Superior temporal gyrus (tissue), 1 donor: ENCODE measurements around the gene ARL3.
A peak's percentile ranks its signal among the peaks of the same experiment; 100 is the strongest.
"Not testable (repeated sequence)": the region's sequence is repeated elsewhere in the genome, so short reads cannot be mapped to it uniquely, and the experiment has no call there.

ENCODE experiments used
- DNase-seq: peaks from one replicate; pipeline ENCODE4 v3.0.0-alpha.2; 2016; ENCODE audit errors: extremely low spot score

ARL3 gene, protein sequence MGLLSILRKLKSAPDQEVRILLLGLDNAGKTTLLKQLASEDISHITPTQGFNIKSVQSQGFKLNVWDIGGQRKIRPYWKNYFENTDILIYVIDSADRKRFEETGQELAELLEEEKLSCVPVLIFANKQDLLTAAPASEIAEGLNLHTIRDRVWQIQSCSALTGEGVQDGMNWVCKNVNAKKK

DNA sequence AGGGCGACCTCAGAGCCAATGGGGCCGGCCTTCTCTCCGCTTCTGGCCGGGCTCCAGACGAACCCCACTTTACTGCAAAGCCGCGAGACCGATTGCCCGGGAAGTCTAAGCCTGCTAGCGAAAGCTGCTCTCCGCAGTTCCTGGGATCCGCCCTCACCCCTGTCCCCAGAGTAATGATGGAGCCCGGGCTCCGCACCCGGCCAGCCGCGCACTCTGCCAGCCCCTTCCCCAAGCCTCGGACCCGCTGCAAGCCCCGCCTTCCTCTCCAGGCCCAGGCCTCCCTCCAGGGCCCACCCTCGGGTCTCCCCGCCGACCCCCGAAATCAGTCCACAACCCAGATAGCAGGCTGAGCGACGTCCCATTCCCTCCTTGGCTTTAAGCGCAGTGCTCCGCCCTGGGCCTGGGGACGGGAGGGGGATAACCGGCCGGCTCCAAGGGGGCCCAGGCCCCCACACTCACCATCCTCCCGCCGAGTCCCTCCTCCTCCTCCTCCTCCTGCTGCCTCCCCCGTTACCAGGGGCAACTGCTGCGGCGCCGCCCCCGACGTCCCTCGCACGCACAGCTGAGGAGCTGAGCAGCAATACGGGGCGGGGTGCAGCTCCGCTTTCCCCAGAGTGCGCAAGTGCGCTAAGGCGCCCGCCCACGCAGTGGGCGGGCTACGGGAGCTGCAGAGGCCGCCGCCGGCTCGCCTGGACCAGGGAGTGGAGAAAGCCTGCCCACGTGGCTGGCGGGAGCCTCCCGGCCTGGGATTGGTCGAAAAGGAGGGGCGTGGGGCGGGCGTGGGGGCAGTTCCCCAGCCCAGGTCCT lies at the start of gene ARL3:
TSS of gene ARL3 (minus strand) at position 584 of the 807 bp plus-strand sequence. CDS start at position 462, 122 bp downstream.
- peak; percentile 97 for DNase-seq

DNA sequence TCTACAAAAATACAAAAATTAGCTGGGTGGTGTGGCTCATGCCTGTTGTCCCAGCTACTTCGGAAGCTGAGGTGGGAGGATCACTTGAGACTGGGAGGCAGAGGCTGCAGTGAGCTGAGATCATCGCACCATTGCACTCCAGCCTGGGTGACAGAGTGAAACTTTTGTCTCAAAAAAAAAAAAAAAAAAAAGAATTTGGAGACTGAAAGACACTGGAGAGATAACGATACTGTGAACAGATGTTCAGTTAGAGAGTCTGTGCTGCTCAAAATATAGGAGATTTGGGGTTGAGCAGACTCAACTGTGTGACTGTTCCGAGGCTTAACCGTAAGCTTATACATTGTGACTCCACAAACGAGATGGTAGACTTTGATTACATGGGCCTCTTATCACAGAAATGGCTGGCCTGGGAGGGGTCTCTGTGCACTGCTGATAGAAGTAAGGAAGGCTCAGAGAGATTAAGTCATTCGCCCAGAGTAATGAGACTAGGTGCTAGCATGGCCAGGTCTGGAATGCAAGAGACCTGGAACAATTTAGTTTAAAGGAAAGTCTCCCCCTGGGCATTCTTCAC lies 48.9 kb upstream of the ARL3 start:
- DNase-seq: no peak

DNA sequence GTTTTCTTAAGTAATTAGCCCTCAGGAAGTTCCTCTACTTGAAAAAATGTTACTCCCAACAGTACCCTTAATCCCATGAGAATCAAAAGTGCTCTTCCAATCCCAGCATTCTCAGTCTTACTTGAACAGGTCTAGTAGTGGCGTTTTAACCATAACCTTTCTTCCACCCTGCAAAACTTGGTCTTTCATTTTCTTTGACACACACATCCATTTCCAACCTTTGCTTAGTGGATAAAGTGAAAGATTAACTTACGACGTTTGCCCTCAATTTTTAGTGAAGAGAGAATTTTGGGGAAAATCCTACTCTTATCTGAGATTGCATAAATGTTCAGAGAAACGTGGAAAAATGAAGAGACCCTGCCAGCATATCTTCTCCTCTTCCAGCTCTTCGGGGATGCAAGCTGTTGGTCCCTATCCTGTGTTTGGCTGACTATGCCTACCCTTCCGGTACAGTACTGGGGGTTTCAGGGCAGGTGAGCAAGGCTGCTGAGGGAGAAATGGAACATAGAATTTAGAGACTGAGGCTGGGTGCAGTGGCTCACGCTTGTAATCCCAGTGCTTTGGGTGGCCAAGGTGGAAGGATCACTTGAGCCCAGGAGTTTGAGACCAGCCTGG lies 48.3 kb upstream of the ARL3 start:
- no peak for DNase-seq

DNA sequence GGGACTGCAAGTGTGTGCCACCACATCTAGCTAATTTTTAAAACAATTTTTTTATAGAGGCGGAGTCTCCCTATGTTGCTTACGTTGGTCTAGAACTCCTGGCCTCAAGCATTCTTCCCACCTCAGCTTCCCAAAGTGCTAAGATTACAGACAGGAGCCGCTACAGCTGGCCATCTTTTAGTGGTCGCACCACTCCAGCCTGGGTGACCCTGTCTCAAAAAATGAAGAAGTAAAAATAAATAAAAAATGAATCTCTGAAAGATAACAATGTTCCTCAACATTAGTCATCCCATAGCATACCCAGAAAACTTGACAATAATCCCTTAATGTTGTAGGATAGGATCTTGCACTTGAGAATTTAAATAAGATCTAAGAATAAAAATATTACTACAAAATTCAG lies 47.8 kb upstream of the ARL3 start:
- no peak for DNase-seq

DNA sequence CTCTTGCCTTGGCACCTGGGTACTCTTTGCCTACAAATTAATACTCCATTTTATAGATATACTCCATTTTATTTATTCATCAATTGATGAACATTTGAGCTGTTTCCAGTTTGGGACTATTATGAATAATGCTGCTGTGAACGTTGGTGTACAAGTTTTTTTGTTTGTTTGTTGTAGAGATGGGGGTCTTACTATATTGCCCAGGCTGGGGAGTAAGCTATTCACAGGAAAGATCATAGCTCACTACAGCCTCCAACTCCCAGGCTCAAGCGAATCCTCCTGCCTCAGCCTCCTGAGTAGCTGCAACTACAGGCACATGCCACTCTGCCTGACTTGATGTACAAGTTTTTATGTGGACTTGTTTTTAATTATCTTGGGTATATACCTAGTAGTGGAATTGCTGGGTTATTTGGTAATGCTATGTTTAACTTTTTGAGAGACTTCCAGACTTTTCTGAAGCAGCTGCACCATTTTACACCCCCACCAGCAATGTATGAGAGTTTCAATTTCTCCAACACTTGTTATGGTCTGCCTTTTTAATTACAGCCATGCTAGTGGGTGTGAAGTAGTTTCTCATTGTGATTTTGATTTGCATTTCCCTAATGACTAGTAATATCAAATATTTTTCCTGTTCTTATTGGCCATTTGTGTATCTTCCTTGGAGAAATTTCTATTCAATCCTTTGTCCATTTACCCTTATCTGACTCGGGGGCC lies 45.5 kb upstream of the ARL3 start:
- no peak for DNase-seq

DNA sequence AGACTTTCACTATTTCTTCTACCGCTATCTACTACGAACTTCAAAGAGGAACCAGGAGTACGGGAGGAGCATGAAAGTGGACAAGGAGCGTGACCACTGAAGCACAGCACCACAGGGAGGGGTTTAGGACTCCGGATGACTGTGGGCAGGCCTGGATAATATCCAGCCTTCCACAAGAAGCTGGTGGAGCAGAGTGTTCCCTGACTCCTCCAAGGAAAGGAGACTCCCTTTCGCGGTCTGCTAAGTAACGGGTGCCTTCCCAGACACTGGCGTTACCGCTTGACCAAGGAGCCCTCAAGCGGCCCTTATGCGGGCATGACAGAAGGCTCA lies 44.7 kb upstream of the ARL3 start:
- not testable (repeated sequence) for DNase-seq

DNA sequence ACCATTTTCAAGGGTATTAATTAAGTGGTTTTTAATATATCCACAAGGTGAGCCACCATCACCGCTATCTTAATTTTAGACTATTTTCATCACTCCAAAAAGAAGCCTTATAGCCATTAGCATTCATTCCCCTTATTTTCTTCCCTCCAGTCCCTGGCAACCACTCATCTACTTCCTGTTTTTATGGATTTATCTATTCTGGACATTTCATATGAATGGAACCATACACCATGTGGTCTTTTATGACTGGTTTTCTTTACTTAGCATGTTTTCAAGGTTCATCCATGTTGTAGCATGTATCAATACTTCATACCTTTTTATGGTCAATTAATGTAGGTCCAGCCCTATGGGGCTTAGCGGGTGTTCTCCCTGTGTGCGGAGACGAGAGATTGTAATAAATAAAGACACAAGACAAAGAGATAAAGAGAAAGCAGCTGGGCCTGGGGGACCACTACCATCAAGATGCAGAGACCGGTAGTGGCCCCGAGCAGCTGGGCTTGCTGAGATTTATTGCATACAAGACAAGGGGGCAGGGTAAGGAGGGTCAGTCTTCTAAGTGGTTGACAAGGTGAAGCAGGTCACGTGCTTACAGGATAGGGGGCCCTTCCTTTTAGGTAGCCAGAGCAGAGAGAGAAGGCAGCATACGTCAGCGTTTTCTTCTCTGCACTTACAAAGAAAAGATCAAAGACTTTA lies 44.2 kb upstream of the ARL3 start:
- no peak for DNase-seq

DNA sequence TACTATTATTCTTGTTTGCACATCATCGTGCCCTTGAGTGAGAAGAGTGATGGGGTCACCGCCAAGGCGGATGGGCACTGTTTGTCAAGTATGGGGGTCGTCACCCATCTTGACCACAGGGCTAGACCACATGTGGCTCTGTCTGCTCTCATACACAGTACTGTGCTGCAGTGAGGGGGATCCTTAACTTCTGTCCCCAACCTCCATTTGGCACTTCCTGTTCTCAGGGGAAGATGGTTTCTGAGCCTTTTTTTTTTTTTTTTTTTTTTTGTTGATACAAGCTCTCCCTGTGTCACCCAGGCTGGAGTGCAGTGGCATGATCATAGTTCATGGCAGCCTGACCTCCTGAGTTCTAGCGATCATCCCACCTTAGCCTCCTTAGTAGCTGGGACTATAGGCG lies 43.1 kb upstream of the ARL3 start:
- DNase-seq: no peak

DNA sequence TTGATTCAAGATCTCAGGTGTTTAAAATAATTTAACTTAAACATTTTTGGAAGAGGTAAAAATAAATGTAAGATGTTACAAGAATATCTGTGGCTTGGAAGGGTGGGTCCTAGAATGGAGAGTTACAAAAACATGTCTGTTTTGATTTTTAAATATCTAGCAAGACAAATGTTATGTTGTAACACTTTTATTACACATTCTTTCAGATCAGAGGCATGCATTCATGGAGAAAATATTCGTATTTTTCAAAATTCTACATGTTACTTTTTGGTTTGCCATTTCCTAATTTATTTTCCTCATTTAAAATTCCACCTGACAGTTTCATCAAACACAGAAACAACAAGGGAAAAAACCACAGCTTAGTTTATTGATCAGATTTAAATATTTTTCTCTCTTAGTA lies 39.5 kb upstream of the ARL3 start:
- DNase-seq: no peak

DNA sequence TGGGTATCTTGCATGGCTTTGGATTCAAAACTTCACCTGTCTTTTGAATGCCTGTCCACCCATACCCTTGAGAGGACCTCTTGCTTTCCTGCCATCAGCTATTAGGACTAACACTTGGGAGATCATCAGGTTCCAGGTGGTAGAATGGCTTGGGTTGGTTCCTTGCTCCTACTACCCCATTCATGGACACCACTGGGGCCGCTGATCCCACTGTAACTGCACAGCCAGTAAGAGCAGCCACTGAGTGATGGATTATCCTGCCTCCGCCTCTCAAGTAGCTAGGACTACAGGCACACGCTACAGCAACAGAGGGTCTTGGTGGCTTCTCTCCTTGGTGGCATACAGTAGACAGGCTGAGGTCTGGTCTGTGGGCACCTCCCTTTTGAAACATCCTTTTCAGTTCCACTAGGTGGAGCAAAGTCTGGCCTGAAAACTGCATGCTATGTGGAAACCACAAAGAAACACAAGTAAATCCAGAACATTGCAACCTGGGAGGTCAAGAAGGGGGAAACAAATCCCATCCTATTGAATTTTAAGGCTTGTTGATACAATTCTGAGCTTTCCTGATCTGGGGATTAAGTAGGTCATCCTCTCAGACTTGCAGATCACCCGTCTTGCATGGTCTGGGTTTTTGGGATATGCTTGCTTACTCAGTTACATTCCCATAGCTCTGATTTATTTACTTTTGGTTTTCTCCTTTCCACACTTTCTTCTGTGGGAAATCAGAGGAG lies 38.9 kb upstream of the ARL3 start:
- DNase-seq: peak; percentile 48

DNA sequence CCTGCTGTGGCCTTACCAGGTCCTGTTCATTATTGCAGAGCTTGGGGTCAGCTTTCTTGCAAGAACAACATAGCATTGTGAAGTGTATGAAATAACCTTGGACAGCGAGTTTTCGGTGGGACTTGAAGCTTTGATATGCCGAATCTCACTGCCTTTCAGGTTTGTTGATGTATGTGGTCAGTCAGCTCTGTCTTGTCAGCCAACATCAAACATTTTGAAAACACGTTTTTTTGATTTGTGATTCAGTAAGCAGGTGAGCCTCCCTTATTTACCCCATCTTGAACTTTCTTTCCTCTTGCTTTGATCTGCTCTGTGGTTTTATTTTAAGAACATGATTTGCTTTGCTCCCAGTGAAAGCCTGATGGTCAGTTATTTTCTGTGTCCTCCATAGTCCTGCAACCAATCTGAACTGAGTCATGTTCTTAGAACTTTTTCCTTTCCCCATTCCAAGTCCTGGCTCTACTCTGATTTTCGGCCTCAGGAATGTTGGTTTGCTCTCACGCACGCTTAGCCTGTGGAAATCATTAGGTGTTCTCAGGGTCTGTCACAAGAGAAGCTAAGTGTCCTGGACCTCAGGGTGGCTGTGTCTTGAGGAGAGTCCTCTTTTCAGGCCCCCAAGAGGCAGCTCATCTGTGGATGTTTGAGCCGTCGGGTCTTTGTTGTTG lies 38.2 kb upstream of the ARL3 start:
- no peak for DNase-seq

DNA sequence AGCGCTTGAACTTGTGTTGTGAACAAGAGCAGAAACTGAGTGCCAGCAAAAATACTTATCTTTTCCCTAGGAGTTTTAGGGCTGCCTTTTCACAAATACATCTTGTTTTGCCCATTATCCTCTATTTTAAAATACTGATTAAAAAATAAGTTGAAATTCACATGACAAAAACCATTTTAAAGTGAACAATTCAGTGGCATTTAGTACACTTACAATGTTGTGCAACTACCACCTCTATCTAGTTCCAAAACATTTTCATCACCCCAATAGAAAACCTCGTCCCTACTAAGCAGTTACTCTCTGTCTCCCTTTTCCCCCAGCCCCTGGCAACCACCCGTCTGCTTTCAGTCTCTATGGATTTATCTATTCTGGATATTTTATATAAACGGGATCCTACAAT lies 31.0 kb upstream of the ARL3 start:
- no peak for DNase-seq

DNA sequence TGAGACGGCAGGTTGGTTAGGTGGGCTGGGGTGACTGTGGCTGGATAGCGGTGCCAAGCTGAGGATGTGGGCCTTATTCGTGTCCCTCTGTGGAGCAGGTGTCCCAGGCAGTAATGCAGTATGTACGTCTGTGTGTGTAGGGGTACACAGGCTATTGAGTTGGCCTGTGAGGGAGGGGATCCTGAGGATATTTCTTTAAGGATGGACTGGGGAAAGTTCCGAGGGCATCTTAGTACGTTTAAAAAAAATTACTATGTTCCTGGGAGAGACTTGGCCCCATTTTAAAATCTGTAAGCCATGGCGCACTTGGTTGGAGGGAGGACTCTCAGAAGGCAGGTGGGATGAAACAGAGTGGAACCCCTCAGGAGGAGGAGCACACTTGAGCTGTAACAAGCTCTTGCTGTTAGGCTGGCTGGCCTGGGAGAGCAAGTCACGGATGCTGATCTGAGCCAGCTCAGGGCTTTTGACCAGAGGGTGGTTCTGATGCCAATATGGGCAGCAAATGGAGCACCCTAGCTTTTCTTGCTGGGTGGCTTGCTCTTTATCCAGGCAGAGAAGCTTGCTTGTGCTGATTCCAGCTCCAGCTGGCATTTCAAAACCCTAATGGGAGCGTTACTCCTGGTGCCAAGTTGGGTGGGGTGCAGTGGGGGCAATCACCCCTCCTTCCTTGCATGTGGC lies 30.3 kb upstream of the ARL3 start:
- peak; percentile 24 for DNase-seq

DNA sequence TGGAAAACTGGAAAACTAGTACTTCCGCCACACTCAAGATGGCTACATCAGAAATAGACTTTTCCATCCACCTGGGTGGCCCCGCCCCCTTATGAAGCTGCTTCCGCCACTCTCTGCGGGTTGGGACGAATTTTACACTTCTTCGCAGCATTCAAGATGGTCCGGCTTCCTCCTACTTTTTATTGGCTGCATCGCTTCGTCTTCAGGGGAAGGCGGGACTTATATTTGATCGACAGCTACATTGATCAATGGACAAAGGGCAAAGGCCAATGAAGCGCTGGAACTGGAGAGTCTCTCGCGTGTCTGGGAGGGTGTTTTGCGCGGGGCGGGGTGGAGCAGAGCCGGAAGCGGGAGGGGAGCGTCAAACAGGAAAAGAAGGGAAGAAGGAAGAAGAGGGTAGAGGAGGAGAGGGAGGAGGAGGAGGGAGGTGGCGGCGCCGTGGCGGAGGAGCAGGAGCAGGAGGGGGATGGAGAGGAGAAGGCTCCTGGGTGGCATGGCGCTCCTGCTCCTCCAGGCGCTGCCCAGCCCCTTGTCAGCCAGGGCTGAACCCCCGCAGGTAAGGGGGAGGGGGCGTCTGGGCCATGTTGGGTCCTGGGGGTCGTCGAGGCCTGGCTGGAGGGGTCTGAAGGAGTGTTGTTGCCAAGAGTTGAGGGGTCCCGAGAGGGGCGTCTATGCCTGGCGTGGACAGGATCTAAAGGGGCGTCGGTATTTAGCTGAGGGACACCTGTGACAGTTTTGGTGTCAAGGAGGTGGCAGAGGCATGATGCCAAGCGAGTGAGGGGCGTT lies 29.6 kb upstream of the ARL3 start, which contains the start of gene WBP1L:
TSS of gene WBP1L (plus strand) at position 361 of the 786 bp plus-strand sequence. CDS start at position 467, 106 bp downstream.
- peak; percentile 100 for DNase-seq

DNA sequence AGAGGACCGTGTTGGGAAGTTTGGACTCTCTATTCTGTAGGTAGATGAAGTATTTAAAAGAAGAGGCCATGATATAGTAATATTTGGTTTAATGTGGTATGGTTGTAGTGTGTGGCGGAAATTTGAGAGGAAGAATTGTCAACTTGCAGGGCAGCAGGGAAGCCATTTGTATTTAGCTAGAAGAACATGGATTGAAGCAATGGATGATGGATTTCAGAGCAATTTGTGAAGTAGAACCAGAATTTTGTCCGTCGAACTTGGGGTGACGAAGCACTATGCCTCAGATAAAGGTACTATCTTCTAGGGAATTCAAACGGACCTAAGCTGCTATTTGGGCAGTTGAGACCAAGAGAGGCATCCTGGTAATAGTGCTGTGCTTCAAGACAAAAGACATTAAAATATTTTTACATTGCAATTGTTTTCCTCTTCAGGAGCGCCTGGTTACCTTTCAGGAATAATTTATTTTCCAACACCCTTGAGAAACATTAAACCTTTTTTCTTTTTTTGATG lies 28.9 kb upstream of the ARL3 start:
- no peak for DNase-seq

DNA sequence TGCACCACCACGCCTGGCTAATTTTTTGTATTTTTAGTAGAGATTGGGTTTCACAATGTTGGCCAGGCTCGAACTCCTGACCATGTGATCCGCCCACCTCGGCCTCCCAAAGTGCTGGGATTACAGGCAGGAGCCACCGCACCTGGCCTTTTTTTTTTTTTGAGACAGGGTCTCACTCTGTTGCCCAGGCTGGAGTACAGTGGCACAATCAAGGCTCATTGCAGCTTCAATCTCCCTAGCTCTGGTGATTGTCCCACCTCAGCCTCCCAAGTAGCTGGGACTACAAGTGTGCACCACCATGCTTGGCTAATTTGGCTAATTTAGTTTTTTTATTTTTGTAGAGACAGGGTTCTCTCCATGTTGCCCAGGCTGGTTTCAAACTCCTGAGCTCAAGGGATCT lies 28.1 kb upstream of the ARL3 start:
- DNase-seq: not testable (repeated sequence)

DNA sequence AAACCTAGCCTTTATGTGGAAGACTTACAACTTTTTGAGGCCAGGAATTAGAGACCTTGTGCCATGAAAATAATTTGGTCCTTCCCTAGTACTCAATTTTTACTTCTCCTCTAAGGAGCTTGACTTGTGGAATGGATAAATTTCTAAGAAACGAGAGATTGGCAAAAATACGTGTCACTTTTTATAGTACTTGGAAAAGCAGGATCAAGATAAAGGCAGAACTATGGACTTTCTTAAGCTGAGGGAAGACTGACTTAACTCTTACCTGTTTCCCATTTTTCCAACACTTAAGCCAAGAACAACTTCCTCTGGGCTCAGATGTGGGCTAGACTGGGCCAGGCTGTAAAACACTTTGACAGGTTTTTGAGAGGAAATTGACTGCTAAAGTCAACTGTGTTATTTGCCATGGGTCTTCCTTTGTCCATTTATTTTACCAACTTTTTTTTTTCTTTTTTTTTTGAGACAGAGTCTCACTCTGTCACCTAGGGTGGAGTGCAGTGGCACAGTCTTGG lies 27.6 kb upstream of the ARL3 start:
- DNase-seq: no peak

DNA sequence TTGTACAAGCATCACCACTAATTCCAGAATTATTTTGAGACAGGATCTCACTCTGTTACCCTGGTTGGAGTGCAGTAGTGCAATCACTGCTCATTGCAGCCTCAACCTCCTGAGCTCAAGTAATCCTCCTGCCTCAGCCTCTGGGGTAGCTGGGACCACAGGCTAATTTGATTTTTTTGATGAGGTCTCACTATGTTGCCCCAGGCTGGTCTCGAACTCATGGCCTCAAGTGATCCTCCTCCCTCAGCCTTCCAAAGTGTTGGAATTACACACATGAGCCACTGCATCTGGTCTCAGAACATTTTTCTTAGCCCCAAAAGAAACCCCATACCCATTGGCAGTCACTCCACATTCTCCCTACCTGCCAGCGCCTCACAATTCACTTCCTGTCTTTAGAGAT lies 26.0 kb upstream of the ARL3 start:
- no peak for DNase-seq
